Mammary epithelial cell (primary cell): ENCODE data around the gene MB.

Experiments used
- CTCF ChIP-seq, 2 donors: IDR thresholded peaks in 1 of 2; conservative IDR thresholded peaks in 1 of 2; 2 replicates each; pipeline ENCODE4 v1.5.1; 2011 to 2012; ENCODE audit warnings: inconsistent platforms in 2 of 2, low read length in 2 of 2, mild to moderate bottlenecking in 2 of 2, control low read depth in 1 of 2, low read depth in 1 of 2; ENCODE audit not compliant: insufficient read depth in 1 of 2; ENCODE audit errors: extremely low read depth in 1 of 2
- EZH2 ChIP-seq: IDR thresholded peaks from 2 replicates; pipeline ENCODE4 v1.6.1; 2012; ENCODE audit warnings: low read length, inconsistent platforms, borderline replicate concordance

GRCh38 chr22:35629406-35630216, 12.5 kb upstream of the MB start:
- no peak for TF ChIP-seq CTCF (conservative IDR thresholded peaks at IDR 0.05 in 1 of 2, IDR thresholded peaks at IDR 0.05 in 1 of 2; ENCODE audit: extremely low read depth in 1 of 2, insufficient read depth in 1 of 2, low read depth in 1 of 2, low read length in 2 of 2)
- TF ChIP-seq EZH2: no peak
